DND-41 (cell line): Measurements from ENCODE around the gene NAGPA.

Experiments
- ATAC-seq: fragments of 200-7000 bp; cut with Tn5 transposase; 3 replicates; pipeline ENCODE4 v1.9.1; 2021; ENCODE audit warnings: low read depth; ENCODE audit not compliant: insufficient read depth
- DNase-seq: peaks from one replicate; pipeline ENCODE4 v3.0.0-alpha.2; 2020
- H2AFZ ChIP-seq: 2 replicates; pipeline ENCODE4 v1.6.0; 2012; ENCODE audit warnings: low read depth, low read length
- H3K27ac ChIP-seq: 2 replicates; pipeline ENCODE4 v1.5.1; 2012; ENCODE audit warnings: low read length, inconsistent platforms
- H3K27me3 ChIP-seq: fragments of 200-600 bp; sonication (generic); 2 replicates; pipeline ENCODE4 v1.6.0; 2012; ENCODE audit warnings: low read length, mild to moderate bottlenecking, inconsistent platforms; ENCODE audit not compliant: insufficient read depth, poor library complexity
- H3K36me3 ChIP-seq: 2 replicates; pipeline ENCODE4 v1.5.1; 2012; ENCODE audit warnings: low read length, inconsistent platforms; ENCODE audit not compliant: insufficient read depth
- H3K4me1 ChIP-seq: 2 replicates; pipeline ENCODE4 v1.5.1; 2012; ENCODE audit warnings: mild to moderate bottlenecking, low read length; ENCODE audit not compliant: insufficient read depth
- H3K4me2 ChIP-seq: 2 replicates; pipeline ENCODE4 v1.6.0; 2012; ENCODE audit warnings: mild to moderate bottlenecking, moderate library complexity, low read length, inconsistent platforms; ENCODE audit not compliant: insufficient read depth
- H3K4me3 ChIP-seq, 2 experiments: fragments of 200-600 bp in 1 of 2; shearing (Covaris generic) in 1 of 2; 2 replicates each; pipeline ENCODE4 v1.5.1; 2012 to 2016; ENCODE audit warnings: inconsistent platforms in 2 of 2, low read length in 2 of 2, mild to moderate bottlenecking in 2 of 2, low read depth in 1 of 2, moderate library complexity in 1 of 2
- H3K79me2 ChIP-seq: 2 replicates; pipeline ENCODE4 v1.6.0; 2012; ENCODE audit warnings: low read length, inconsistent platforms; ENCODE audit not compliant: insufficient read depth
- H3K9ac ChIP-seq: 2 replicates; pipeline ENCODE4 v1.6.0; 2012; ENCODE audit warnings: low read depth, mild to moderate bottlenecking, inconsistent platforms, low read length, moderate library complexity
- H3K9me3 ChIP-seq: 2 replicates; pipeline ENCODE4 v1.5.1; 2012; ENCODE audit warnings: low read length, moderate library complexity, mild to moderate bottlenecking, inconsistent platforms; ENCODE audit not compliant: insufficient read depth, severe bottlenecking
- H4K20me1 ChIP-seq: 2 replicates; pipeline ENCODE4 v1.6.0; 2012; ENCODE audit warnings: low read length; ENCODE audit not compliant: insufficient read depth
- CTCF ChIP-seq: IDR thresholded peaks from 2 replicates; pipeline ENCODE4 v1.5.1; 2012; ENCODE audit warnings: borderline replicate concordance, low read length, moderate library complexity, mild to moderate bottlenecking; ENCODE audit not compliant: poor library complexity, severe bottlenecking; ENCODE audit errors: extremely low read depth
- EZH2 ChIP-seq: IDR thresholded peaks from 3 replicates; pipeline ENCODE4 v1.6.1; 2012; ENCODE audit warnings: borderline replicate concordance, low read depth, mild to moderate bottlenecking, moderate library complexity, low read length, inconsistent platforms; ENCODE audit not compliant: severe bottlenecking

NAGPA gene

DNA sequence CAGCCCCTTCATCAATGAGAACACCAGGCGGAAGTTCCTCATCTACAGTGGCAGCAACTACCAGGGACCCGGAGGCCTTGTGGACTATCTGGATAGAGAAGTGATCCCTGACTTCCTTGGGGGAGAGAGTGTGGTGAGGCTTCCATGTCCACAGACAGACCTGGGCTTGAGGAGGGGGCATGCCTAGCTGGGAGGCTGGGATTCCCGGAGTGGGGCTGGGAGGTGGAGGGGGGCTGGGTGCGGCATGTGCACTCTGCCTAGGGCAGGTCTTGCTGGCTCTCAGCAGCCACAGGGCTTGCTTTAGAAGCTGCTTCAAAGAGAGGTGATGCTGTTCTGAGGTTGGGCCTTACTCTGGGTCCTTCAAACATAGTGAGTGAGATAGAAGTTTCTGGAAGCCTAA, 27.8 kb downstream of the NAGPA start:
- Histone ChIP-seq H4K20me1 (no peaks in the 10 kb centered on the region), H2AFZ (no peak overlapping the region), H3K4me1 (no peaks in the 10 kb centered on the region), H3K79me2 (no peaks in the 10 kb centered on the region), H3K9ac (no peak overlapping the region), H3K27ac (no peak overlapping the region), H3K9me3 (no peaks in the 10 kb centered on the region), H3K4me3 (no peak overlapping the region), H3K4me2 (no peak overlapping the region), H3K36me3 (no peaks in the 10 kb centered on the region), H3K27me3 (no peaks in the 10 kb centered on the region)
- DNase-seq (no peak), ATAC-seq (no peak)
- no peak for TF ChIP-seq CTCF
- TF ChIP-seq EZH2: no peak

- no peaks in the 10 kb centered on the region for H3K79me2 ChIP-seq
- DNase-seq (no peak), ATAC-seq (no peak)
- H4K20me1 ChIP-seq: no peaks in the 10 kb centered on the region
- no peak for TF ChIP-seq CTCF
- no peak for TF ChIP-seq EZH2
- H2AFZ ChIP-seq: no peak overlapping the region
- H3K4me2 ChIP-seq: no peak overlapping the region
- H3K4me3 ChIP-seq: no peak overlapping the region
- H3K27me3 ChIP-seq: no peaks in the 10 kb centered on the region
- no peaks in the 10 kb centered on the region for H3K9me3 ChIP-seq
- H3K4me1 ChIP-seq: no peaks in the 10 kb centered on the region
- H3K27ac ChIP-seq: no peak overlapping the region
- no peak overlapping the region for H3K9ac ChIP-seq
- H3K36me3 ChIP-seq: no peaks in the 10 kb centered on the region
Measured at GRCh38 chr16:5004311-5004710, 29.4 kb downstream of the NAGPA start.

DNA sequence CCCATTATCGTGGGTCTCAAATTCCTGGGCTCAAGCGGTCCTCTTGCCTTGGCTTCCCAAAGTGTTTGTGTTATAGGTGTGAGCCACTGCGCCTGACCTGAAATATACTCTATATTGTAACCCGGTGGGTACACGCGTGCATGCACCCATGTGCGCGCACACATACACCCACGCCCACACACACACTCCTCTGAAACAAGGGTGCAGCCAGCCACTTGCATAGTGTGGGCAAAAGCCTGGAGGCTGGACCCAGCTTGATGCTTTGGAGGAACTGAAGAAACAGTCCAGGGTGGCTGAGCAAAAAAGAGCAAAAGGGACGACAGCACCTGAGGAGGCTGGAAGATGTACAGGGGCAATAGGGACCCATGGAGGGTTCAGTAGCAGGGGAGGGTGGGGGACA, 29.9 kb downstream of the NAGPA start:
- Histone ChIP-seq H3K27ac (no peak overlapping the region), H3K79me2 (no peaks in the 10 kb centered on the region), H2AFZ (no peak overlapping the region), H3K36me3 (no peaks in the 10 kb centered on the region), H3K4me1 (no peaks in the 10 kb centered on the region), H4K20me1 (no peaks in the 10 kb centered on the region), H3K27me3 (no peaks in the 10 kb centered on the region), H3K9me3 (no peaks in the 10 kb centered on the region), H3K4me3 (no peak overlapping the region), H3K9ac (no peak overlapping the region), H3K4me2 (no peak overlapping the region)
- DNase-seq (no peak), ATAC-seq (no peak)
- TF ChIP-seq CTCF: no peak
- TF ChIP-seq EZH2: no peak

DNA sequence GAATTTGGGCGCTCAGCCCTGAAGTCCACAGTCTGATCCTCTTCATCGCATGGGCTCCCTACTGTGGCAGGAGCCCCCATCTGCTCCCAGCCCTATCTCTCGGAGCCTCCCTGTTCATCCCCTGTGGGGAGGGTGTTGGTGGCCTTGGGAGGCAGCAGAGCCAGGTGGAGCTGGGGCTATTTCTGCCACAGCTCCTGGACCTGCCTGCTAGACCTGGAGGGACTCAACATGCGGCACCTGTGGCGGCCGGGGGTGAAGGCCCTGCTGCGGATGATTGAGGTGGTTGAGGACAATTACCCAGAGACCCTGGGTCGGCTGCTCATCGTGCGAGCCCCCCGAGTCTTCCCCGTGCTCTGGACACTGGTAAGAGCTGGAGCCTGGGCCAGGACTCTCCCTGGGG, 30.5 kb downstream of the NAGPA start:
- TF ChIP-seq CTCF: no peak
- TF ChIP-seq EZH2: no peak
- Histone ChIP-seq H3K27ac (no peak overlapping the region), H3K79me2 (no peaks in the 10 kb centered on the region), H3K9me3 (no peaks in the 10 kb centered on the region), H3K4me2 (no peak overlapping the region), H3K4me1 (no peaks in the 10 kb centered on the region), H3K9ac (no peak overlapping the region), H3K36me3 (no peaks in the 10 kb centered on the region), H2AFZ (no peak overlapping the region), H4K20me1 (no peaks in the 10 kb centered on the region), H3K4me3 (no peak overlapping the region), H3K27me3 (no peaks in the 10 kb centered on the region)
- DNase-seq (no peak), ATAC-seq (no peak)
